ENCODE results near the gene GJA3. TPM values are rescaled to one million over a fixed set of nuclear protein-coding genes. Genes with fewer than 3 reads are reported as not detected.

The GJA3 gene
- total RNA-seq, 2 experiments from 2014 or later = not detected

DNA sequence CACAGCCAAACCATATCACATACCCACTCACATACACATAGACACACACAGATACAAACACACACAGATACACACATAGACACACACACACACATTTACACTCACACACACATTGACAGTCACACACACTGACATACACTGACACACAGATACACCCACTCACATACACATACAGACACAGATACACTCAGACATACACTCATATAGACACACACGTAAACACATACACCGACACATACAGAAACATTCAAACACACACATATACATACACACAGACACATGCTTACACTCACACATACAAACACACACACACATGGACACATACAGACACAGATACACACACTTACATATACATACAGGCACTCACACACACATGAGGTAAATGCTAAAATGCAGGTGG is 30.2 kb downstream of the GJA3 start:
- Mint-ChIP-seq H3K9me3 (no peaks in the 10 kb centered on the region), H3K36me3 (ENCODE audit: low read depth) (no peaks in the 10 kb centered on the region), H3K27me3 (peaks cover 25% of the 10 kb centered on the region), H3K4me1 (ENCODE audit: low read depth) (no peaks in the 10 kb centered on the region), H3K27ac (no peak overlapping the region), H3K4me3 (no peak overlapping the region)
- Histone ChIP-seq H3K27ac (ENCODE audit: low read depth in 1 of 2, low read length in 2 of 2) (no peak overlapping the region), H3K36me3 (ENCODE audit: insufficient read depth, low read length) (no peaks in the 10 kb centered on the region), H3K27me3 (ENCODE audit: control insufficient read depth in 1 of 2, insufficient read depth in 2 of 2, low read length in 2 of 2) (peaks cover 44 to 59% of the 10 kb centered on the region in 2 experiments), H3K4me3 (ENCODE audit: low read length) (no peak overlapping the region), H3K9me3 (ENCODE audit: control insufficient read depth in 1 of 2, insufficient read depth in 1 of 2, low read length in 2 of 2) (no peaks in the 10 kb centered on the region), H3K4me1 (ENCODE audit: insufficient read depth, low read length) (peaks cover 23% of the 10 kb centered on the region)
- CTCF ChIA-PET = no interaction called here
- intact Hi-C loops (cut with DNase I, micrococcal nuclease) = no loop called here
- no peak for ATAC-seq (ENCODE audit: poor library complexity)
- DNase-seq = no peak
- TF ChIP-seq, protein P1, sequence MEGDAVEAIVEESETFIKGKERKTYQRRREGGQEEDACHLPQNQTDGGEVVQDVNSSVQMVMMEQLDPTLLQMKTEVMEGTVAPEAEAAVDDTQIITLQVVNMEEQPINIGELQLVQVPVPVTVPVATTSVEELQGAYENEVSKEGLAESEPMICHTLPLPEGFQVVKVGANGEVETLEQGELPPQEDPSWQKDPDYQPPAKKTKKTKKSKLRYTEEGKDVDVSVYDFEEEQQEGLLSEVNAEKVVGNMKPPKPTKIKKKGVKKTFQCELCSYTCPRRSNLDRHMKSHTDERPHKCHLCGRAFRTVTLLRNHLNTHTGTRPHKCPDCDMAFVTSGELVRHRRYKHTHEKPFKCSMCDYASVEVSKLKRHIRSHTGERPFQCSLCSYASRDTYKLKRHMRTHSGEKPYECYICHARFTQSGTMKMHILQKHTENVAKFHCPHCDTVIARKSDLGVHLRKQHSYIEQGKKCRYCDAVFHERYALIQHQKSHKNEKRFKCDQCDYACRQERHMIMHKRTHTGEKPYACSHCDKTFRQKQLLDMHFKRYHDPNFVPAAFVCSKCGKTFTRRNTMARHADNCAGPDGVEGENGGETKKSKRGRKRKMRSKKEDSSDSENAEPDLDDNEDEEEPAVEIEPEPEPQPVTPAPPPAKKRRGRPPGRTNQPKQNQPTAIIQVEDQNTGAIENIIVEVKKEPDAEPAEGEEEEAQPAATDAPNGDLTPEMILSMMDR (IDR thresholded peaks at IDR 0.05) = no peak
- POLR2A ChIA-PET = no interaction called here

GRCh38 chr13:20130012-20130411 is 30.8 kb downstream of the GJA3 start:
- H3K4me1 ChIP-seq (ENCODE audit: insufficient read depth, low read length) = peaks cover 23% of the 10 kb centered on the region
- peaks cover 27% of the 10 kb centered on the region for H3K27me3 Mint-ChIP-seq
- intact Hi-C loops (cut with DNase I, micrococcal nuclease) = no loop called here
- no peak overlapping the region for H3K4me3 Mint-ChIP-seq
- H3K9me3 ChIP-seq (ENCODE audit: control insufficient read depth in 1 of 2, insufficient read depth in 1 of 2, low read length in 2 of 2) = no peaks in the 10 kb centered on the region
- H3K27ac ChIP-seq (ENCODE audit: low read depth in 1 of 2, low read length in 2 of 2) = no peak overlapping the region
- ATAC-seq (ENCODE audit: poor library complexity) = no peak
- H3K4me1 Mint-ChIP-seq (ENCODE audit: low read depth) = no peaks in the 10 kb centered on the region
- no peak for DNase-seq
- CTCF ChIA-PET = no interaction called here
- POLR2A ChIA-PET = no interaction called here
- H3K4me3 ChIP-seq (ENCODE audit: low read length) = no peak overlapping the region
- H3K27ac Mint-ChIP-seq = no peak overlapping the region
- H3K27me3 ChIP-seq (ENCODE audit: control insufficient read depth in 1 of 2, insufficient read depth in 2 of 2, low read length in 2 of 2) = peaks cover 44 to 56% of the 10 kb centered on the region in 2 experiments
- no peaks in the 10 kb centered on the region for H3K36me3 Mint-ChIP-seq (ENCODE audit: low read depth)
- no peaks in the 10 kb centered on the region for H3K9me3 Mint-ChIP-seq
- no peaks in the 10 kb centered on the region for H3K36me3 ChIP-seq (ENCODE audit: insufficient read depth, low read length)
- TF ChIP-seq, protein P1 (IDR thresholded peaks at IDR 0.05) = no peak

GRCh38 chr13:20129076-20129475 is 31.8 kb downstream of the GJA3 start:
- ChIA-PET CTCF (interaction anchor here (2.5 kb wide), 1 partner anchor 10 kb away, joined by 12 read pairs; no protein-coding TSS in a partner anchor), POLR2A (interaction anchor here (0.6 to 2.5 kb wide), 2 partner anchors 10 to 32 kb away, joined by 3 to 17 read pairs; partner anchors contain the start of gene GJA3)
- Mint-ChIP-seq H3K27ac (no peak overlapping the region), H3K27me3 (peaks cover 33% of the 10 kb centered on the region), H3K4me3 (peak overlapping the region; percentile 71), H3K36me3 (ENCODE audit: low read depth) (no peaks in the 10 kb centered on the region), H3K9me3 (no peaks in the 10 kb centered on the region), H3K4me1 (ENCODE audit: low read depth) (no peaks in the 10 kb centered on the region)
- TF ChIP-seq, protein P1 (IDR thresholded peaks at IDR 0.05) = no peak
- Histone ChIP-seq H3K4me3 (ENCODE audit: low read length) (peak overlapping the region; percentile 56), H3K9me3 (ENCODE audit: control insufficient read depth in 1 of 2, insufficient read depth in 1 of 2, low read length in 2 of 2) (no peaks in the 10 kb centered on the region), H3K36me3 (ENCODE audit: insufficient read depth, low read length) (no peaks in the 10 kb centered on the region), H3K27me3 (ENCODE audit: control insufficient read depth in 1 of 2, insufficient read depth in 2 of 2, low read length in 2 of 2) (peaks cover 44 to 51% of the 10 kb centered on the region in 2 experiments), H3K4me1 (ENCODE audit: insufficient read depth, low read length) (peaks cover 23% of the 10 kb centered on the region), H3K27ac (ENCODE audit: low read depth in 1 of 2, low read length in 2 of 2) (no peak overlapping the region)
- DNase-seq = no peak
- intact Hi-C loops (cut with DNase I, micrococcal nuclease) = loop anchor here in 1 of 2 experiments (5.0 kb wide), 1 partner anchor 33 kb away; the partner anchor contains the start of gene GJA3
- no peak for ATAC-seq (ENCODE audit: poor library complexity)

Measured in CD4-positive, alpha-beta T cell (primary cell).